H1 (cell line): ENCODE results near the gene HMGN3. TPM values are rescaled to one million over a fixed set of nuclear protein-coding genes. Genes with fewer than 3 reads are reported as not detected.

ENCODE experiments used
- BRCA1 ChIP-seq: IDR thresholded peaks from 2 replicates; pipeline ENCODE4 v1.6.1; 2012; ENCODE audit warnings: low read depth, low read length, improper control_type of control experiment
- CHD1 ChIP-seq: IDR thresholded peaks from 2 replicates; pipeline ENCODE4 v1.6.1; 2012; ENCODE audit warnings: low read depth, low read length, improper control_type of control experiment
- CHD7 ChIP-seq: fragments of 300-600 bp; sonication (generic); IDR thresholded peaks from 2 replicates; pipeline ENCODE4 v1.7.1; 2012; ENCODE audit warnings: low read length, moderate library complexity, mild to moderate bottlenecking, inconsistent platforms; ENCODE audit not compliant: insufficient replicate concordance
- CTCF ChIP-seq, 3 experiments: IDR thresholded peaks; 1 replicate in 2 of 3; 2 replicates in 1 of 3; pipeline versions ENCODE4 v1.5.1 to v1.6.1; 2011; ENCODE audit warnings: low read length in 3 of 3, mild to moderate bottlenecking in 3 of 3, inconsistent platforms in 2 of 3, low read depth in 1 of 3, moderate library complexity in 1 of 3; ENCODE audit not compliant: insufficient read depth in 1 of 3; ENCODE audit errors: control extremely low read depth in 1 of 3
- KDM4A ChIP-seq: IDR thresholded peaks from one replicate; pipeline ENCODE4 v1.7.1; 2012; ENCODE audit warnings: low read depth, mild to moderate bottlenecking, moderate library complexity, low read length, inconsistent platforms; ENCODE audit not compliant: severe bottlenecking
- NRF1 ChIP-seq: IDR thresholded peaks from 2 replicates; pipeline ENCODE4 v1.6.1; 2011; ENCODE audit warnings: mild to moderate bottlenecking, low read depth, low read length, improper control_type of control experiment
- POU5F1 ChIP-seq: IDR thresholded peaks from 2 replicates; pipeline ENCODE4 v1.6.1; 2011; ENCODE audit warnings: low read depth, mild to moderate bottlenecking, low read length, moderate library complexity
- RNF2 ChIP-seq: fragments of 200-900, 300-1000 bp; sonication (generic); IDR thresholded peaks from 2 replicates; pipeline ENCODE4 v1.7.1; 2016; ENCODE audit warnings: borderline replicate concordance, low read depth, mild to moderate bottlenecking, antibody characterized with exemption, low read length; ENCODE audit not compliant: poor library complexity, severe bottlenecking; ENCODE audit errors: missing control alignments
- polyA plus RNA-seq, 7 experiments: library from polyadenylated mRNA; depleted of rRNA in 3 of 7; stranded (reverse) in 5 of 7; unstranded in 2 of 7; fragments of >200 nt in 5 of 7; fragments of 200-250 nt in 2 of 7; gene quantifications; 1 replicate in 5 of 7; 2 replicates in 1 of 7; 4 replicates in 1 of 7; pipeline versions ENCODE4 v1.2.1 to v1.2.3, GENCODE V29; 2011 to 2013; ENCODE audit warnings: missing spikeins in 2 of 7, mixed read lengths in 2 of 7
- total RNA-seq: library from RNA; stranded (reverse); fragmentation: NEBNext Ultra II Directional; extraction: Animal tissue kit (Norgen Biotek cat#: 25700); gene quantifications from 2 replicates; pipeline ENCODE4 v1.2.1, GENCODE V29; 2021

The HMGN3 gene
- total and polyA plus RNA-seq, 2 of the 8 experiments (the other 6 are each of a cell fraction or from before 2014, with no cell fraction given): 84.4 to 167 TPM

GRCh38 chr6:79189760-79190350, 44.6 kb downstream of the HMGN3 start (continued):
- TF ChIP-seq CHD7: no peak
- no peak for TF ChIP-seq CTCF (IDR thresholded peaks at IDR 0.05; ENCODE audit: control extremely low read depth in 1 of 3, insufficient read depth in 1 of 3, low read depth in 1 of 3, low read length in 3 of 3)
- no peak for TF ChIP-seq CHD1
- TF ChIP-seq NRF1: no peak
- no peak for TF ChIP-seq POU5F1
- no peak for TF ChIP-seq BRCA1
- no peak for TF ChIP-seq RNF2
- TF ChIP-seq KDM4A: no peak
